GM12891 (cell line): ENCODE data around the gene HERPUD1.
"Not testable (repeated sequence)": the region's sequence is repeated elsewhere in the genome, so short reads cannot be mapped to it uniquely, and the experiment has no call there.

ENCODE experiments used
- PAX5 ChIP-seq: IDR thresholded peaks from 2 replicates; pipeline ENCODE4 v1.6.1; 2011; ENCODE audit warnings: low read length, moderate library complexity, mild to moderate bottlenecking; ENCODE audit not compliant: insufficient read depth, severe bottlenecking
- POLR2A ChIP-seq: IDR thresholded peaks from 2 replicates; pipeline ENCODE4 v1.6.1; 2011; ENCODE audit warnings: low read depth, low read length, control low read depth
- POLR2AphosphoS5 ChIP-seq: IDR thresholded peaks from 2 replicates; pipeline ENCODE4 v1.6.1; 2011; ENCODE audit warnings: low read depth, low read length, control low read depth
- POU2F2 ChIP-seq: IDR thresholded peaks from 2 replicates; pipeline ENCODE4 v1.6.1; 2011; ENCODE audit warnings: low read depth, mild to moderate bottlenecking, control low read depth, low read length, moderate library complexity
- TAF1 ChIP-seq: IDR thresholded peaks from 2 replicates; pipeline ENCODE4 v1.6.1; 2011; ENCODE audit warnings: low read depth, low read length, control low read depth

DNA sequence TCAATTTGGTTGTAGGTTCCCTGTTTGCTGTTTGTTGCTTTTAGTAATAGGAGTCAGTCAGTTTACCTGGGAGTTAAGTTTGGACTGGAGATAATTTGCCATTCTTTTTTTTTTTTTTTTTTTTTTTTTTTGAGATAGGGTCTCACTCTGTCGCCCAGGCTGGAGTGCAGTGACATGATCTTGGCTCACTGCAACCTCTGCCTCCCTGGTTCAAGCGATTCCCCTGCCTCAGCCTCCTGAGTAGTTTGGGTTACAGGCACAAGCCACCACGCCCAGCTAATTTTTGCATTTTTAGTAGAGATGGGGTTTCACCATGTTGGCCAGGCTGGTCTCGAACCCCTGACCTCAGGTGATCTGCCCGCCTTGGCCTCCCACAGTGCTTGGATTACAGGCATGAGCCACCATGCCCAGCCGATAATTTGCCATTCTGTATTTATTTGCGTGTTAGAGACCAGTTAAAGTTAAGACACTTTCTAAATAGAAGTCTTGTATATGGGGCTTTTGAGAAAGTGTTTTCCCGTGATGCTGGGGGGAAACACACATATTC lies 2.7 kb downstream of the HERPUD1 start:
- not testable (repeated sequence) for TF ChIP-seq POLR2A, POLR2AphosphoS5, PAX5, TAF1, POU2F2
